ENCODE data around the gene MRS2.

DNA sequence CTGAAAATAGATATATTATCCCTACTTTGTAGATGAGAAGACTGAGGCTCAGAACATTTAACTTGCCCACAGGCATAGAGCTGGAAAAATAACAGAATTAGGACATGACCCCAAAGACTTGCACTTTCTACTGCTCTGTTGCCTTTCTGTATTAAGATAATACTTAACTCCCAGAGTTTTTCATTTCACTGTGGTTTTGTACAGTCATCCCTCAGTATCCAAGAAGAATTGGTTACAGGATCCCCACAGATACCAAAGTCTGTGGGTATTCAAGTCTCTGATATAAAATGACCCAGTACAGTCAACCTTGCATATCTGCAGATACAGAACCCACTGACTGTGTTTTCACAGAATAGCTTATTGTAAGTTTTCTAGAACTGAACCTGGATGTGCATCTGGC, 16.8 kb downstream of the MRS2 start:
- TF ChIP-seq, protein P1, sequence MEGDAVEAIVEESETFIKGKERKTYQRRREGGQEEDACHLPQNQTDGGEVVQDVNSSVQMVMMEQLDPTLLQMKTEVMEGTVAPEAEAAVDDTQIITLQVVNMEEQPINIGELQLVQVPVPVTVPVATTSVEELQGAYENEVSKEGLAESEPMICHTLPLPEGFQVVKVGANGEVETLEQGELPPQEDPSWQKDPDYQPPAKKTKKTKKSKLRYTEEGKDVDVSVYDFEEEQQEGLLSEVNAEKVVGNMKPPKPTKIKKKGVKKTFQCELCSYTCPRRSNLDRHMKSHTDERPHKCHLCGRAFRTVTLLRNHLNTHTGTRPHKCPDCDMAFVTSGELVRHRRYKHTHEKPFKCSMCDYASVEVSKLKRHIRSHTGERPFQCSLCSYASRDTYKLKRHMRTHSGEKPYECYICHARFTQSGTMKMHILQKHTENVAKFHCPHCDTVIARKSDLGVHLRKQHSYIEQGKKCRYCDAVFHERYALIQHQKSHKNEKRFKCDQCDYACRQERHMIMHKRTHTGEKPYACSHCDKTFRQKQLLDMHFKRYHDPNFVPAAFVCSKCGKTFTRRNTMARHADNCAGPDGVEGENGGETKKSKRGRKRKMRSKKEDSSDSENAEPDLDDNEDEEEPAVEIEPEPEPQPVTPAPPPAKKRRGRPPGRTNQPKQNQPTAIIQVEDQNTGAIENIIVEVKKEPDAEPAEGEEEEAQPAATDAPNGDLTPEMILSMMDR (IDR thresholded peaks at IDR 0.05; ENCODE audit: poor library complexity, severe bottlenecking) = no peak
- TF ChIP-seq EP300 (conservative IDR thresholded peaks at IDR 0.05; ENCODE audit: poor library complexity, severe bottlenecking) (no peak), POLR2AphosphoS5 (IDR thresholded peaks at IDR 0.05) (no peak), TAF1 (IDR thresholded peaks at IDR 0.05; ENCODE audit: low read depth) (no peak), RAD21 (conservative IDR thresholded peaks at IDR 0.05) (no peak), SMC3 (conservative IDR thresholded peaks at IDR 0.05; ENCODE audit: poor library complexity) (no peak)
